Fibroblast of skin of back (primary cell): ENCODE measurements around the gene PPP2R2D.

Experiments
- DNase-seq: peaks from one replicate; pipeline ENCODE4 v3.0.0-alpha.2; 2013

PPP2R2D gene

DNA sequence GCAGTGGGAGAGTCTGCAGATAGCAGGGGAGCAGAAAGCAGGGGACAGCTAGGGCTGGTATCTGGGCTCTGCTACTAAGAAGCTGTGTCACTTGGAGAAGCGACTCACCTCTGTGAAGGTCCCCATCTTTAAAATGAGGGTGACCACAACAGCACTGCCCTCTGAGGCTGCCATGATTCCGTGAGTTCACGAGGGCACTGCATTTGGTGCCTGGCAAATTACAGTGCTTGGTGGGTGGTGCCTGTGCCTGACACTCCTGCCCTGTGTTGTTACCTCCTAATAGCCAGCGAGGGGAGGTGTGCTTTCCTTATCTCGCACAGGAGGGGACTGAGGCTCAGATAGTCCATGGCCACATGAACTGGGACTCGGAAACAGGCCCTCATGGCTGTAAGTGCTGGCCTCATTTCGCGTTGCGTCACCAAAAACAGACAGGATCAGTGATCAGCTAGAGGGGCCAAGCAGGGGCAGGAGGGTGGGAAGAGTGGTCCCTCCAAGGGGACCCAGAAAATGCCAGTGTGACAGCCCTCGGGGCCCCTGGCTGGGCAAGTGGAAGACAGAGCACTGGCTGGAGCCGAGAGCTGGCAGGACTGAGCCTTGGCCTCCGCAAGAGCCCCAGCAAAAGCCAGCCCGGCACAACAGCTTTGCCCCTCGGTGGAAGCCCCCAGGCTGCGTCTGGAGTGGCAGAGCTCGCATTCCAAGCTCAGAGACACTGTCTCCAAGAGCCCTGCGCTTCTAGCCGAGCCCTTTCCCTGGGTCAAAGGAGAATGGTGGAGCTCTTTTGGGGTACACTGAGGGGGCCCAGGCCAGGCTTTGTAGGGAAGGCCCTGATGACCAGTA, 98.3 kb downstream of the PPP2R2D start:
- DNase-seq = no peak

DNA sequence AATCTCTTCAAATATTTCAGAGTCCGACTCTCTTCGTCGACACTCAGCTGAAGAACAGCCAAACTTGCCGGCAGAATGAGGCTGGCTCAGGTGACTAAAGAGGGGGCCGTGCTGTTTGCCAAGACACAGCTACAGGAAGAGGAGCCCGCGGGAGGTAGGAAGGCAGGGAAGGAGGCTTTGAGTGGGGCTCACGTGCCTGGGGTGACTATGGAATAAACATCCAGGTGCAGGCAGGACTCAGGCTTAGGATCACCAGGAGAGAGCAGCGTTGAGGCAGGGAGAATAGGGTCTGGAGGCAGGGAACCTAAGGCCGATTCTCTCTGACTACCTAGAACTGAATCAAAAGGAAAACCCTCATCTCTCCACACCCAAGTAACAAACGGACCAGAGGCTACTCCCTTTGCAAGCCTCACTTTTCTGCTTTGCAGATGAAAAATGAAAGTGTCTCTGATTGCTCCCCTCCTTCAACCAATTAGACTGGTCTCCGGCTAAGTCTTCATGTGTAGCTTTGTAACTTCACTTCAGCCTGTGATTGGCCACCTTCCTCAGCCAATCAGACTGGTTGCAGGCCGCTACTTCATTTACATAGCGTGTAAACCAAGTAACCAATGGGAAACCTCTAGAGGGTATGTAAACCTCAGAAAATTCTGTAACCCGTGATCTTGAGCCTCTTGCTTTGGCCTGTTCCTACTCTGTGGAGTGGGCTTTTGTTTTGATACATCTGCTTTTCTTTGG, 100.6 kb downstream of the PPP2R2D start:
- peak; percentile 36 for DNase-seq

DNA sequence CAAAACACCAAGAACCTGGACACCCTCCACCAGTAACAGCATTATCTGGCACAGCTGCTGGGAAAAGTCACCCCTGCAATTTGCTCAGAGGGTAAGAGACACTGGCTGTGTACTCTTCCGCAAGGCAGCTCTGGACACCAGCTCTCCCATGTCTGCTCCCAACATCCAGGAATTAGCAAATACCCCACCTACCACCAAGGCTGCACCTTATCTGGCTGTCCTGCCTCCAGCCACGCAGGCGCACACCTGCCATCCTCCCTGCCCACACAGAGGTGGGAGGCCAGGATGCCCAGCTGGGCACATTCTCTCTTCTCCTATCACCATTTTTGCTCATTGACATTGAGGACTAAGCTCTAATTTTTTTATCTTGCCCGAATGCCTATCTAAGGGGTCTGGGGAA, 101.2 kb downstream of the PPP2R2D start:
- DNase-seq = no peak

DNA sequence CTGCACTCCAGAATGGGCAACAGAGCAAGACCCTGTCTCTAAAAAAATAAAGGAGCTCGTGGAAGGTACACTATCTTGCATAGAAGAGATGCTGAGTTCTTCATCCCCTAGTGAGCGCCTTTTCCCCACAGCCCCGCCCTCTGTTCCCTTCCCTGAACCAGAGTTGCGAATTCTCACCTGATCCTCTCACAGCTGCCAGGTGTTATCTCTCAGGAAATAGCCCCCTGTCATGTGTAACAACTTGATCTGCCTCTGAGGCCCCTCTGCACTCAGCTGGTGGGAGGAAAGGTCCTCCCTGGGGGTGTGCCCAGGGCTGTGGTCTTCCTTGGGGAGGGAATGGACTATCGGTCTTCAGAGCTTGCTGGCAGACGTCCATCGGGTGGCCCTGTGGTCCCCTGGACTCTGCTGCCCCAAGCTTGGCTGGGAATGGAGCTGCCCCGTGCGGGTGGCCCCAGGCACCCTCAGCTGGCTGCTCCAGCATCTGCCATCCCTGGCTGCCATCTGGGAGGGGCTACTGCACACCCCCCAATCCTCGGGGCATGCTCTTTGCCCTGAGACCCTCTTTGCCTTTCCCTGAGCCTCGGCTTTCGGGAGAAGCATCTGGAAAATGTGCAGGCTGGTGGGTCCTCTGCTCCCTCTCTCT, 102.6 kb downstream of the PPP2R2D start:
- no peak for DNase-seq

DNA sequence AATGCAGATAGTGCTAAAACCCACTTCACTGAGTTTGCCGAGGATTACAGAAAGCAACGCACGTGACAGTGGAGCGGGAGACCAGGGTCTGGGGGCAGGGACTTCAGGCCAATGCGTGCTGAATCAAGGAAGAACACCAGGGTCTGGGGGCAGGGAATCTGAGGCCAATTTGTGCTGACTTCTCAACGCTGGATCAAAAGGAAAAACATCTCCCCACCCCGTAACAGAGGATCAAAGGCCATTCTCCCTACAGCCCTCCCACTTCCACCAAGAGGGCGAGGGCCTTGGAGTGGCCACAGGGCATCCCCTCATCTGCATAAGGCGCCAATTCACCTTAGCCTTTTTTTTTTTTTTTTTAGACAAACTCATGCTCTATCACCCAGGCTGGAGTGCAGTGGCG, 103.2 kb downstream of the PPP2R2D start:
- no peak for DNase-seq

DNA sequence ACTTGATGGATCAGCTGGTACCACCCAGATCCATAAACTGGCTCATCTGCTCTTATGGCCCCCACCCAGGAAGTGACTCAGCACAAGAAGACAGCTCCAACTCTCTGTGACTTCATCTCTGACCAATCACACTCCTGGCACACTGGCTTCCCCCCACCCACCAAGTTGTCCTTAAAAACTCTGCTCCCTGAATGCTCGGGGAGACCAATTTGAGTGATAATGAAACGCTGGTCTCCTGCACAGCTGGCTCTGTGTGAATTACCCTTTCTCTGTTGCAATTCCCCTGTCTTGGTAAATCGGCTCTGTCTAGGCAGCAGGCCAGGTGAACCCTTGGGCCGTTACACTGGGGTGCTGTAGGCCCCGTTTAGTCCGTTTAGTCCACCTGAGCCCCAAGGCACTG, 104.3 kb downstream of the PPP2R2D start:
- no peak for DNase-seq

DNA sequence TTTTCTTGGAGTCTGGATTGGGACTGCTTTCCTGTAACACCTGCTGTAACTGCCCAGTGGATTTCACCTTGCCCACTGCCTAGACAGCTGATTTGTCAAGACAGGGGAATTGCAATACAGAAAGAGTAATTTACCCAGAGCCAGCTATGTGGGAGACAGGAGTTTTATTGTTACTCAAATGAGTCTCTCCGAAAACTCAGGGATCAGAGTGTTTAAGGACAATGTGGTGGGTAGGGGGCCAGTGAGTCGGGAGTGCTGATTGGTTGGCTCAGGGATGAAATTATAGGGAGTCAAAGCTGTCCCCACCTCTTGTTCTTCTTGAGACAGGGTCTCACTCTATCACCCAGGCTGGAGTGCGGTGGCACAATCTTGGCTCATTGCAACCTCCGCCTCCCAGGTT, 106.2 kb downstream of the PPP2R2D start:
- no peak for DNase-seq

DNA sequence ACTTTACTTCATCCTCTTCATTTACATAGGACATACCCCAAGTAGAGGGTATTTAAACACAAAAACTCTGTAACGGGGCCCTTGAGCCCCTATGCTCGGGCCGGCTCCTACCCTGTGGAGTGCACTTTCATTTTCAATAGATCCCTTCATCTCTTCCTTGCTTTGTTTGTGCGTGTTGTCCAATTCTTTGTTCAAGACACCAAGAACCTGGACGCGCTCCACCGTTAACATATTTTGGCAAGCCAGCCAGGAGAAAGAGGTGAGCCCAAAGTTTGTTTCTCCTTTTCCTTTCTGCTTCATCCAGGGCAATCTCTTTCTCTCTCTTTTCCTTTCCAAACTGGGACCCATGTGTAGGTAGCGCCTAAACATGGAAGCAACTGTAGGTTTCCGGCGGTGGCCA, 106.9 kb downstream of the PPP2R2D start:
- DNase-seq = no peak
